Measurements from ENCODE around the gene OR4F17.
"Not testable (repeated sequence)": the region's sequence is repeated elsewhere in the genome, so short reads cannot be mapped to it uniquely, and the experiment has no call there.

Gene OR4F17, protein sequence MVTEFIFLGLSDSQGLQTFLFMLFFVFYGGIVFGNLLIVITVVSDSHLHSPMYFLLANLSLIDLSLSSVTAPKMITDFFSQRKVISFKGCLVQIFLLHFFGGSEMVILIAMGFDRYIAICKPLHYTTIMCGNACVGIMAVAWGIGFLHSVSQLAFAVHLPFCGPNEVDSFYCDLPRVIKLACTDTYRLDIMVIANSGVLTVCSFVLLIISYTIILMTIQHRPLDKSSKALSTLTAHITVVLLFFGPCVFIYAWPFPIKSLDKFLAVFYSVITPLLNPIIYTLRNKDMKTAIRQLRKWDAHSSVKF

GRCh38 chr19:106804-107203 is at the start of gene OR4F17:
OR4F17 (plus strand) TSS chr19:107104; CDS start chr19:110679, 3,575 bp downstream.
- not testable (repeated sequence) for DNase-seq (ENCODE audit: low spot score)

DNA sequence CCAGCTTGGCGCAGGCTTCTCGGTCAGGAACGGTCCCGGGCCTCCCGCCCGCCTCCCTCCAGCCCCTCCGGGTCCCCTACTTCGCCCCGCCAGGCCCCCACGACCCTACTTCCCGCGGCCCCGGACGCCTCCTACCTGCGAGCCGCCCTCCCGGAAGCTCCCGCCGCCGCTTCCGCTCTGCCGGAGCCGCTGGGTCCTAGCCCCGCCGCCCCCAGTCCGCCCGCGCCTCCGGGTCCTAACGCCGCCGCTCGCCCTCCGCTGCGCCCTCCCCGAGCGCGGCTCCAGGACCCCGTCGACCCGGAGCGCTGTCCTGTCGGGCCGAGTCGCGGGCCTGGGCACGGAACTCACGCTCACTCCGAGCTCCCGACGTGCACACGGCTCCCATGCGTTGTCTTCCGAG is 36.1 kb upstream of the OR4F17 start:
- not testable (repeated sequence) for DNase-seq (ENCODE audit: low spot score)

DNA sequence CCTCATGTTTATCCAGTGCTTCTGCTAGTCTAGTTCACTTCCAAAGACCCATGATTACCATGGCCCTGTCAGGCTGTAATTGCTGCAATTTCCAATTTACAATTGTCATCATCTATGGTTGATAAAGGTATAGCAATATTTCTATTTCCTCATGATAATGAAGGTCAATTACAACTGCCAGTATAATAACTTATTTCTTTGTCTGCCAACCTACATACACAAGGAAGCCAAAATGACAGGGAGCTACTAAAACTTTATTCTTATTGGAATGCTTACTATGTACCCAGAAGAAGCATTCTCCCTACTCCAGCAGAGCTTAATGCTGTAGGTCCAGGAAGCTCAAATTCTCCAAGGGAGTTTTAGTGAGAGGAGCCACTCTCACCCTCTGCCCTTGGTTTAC is 24.0 kb upstream of the OR4F17 start:
- not testable (repeated sequence) for DNase-seq (ENCODE audit: low spot score)

DNA sequence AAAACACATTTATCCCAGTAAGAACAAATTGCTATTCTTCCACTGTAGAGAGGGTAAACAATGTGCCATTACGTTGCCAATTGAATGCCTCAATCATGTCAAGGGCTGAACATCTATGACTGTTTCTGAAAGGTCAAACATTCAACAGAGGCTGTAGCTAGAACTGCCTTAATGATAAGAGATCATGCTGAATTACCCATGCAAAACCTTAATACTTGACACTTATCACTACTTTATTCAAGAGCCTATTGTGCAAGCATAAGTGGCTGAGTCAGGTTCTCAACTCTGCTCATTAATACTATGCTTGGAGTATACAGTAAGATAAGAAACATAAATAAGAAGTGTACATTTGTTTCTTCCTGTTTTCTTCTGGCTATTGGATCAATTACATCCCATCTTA is 23.3 kb upstream of the OR4F17 start:
- not testable (repeated sequence) for DNase-seq (ENCODE audit: low spot score)

DNA sequence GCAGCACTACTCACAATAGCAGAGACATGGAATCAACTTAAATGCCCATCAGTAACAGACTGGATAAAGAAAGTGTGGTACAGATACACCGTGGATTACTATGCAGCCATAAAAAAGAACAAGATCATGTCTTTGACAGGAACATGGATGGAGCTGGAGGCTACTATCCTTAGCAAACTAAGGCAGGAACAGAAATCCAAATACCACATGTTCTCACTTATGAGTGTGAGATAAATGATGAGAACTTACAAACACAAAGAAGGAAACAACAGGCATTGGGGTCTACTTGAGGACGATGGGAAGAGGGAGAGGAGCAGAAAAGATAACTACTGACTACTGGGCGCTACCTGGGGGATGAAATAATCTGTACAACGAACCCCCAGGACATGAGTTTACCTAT is 16.2 kb upstream of the OR4F17 start:
- not testable (repeated sequence) for DNase-seq (ENCODE audit: low spot score)

DNA sequence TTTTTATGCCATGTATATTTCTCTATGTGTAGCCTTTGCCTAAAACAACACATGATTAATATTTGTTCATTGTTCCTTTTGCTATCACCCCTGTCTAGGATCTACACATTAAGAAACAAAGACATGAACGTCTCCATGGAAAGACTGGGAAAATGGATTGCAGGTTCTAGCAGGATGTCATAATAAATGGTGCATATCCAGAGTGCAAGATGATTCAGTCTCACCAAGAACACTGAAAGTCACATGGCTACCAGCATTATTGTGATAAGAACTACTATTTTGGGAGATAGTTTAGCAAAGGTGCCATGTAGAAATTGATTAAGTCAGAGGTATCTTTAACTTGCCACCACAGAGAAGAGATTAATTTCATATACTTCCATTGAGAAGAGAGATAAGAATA is 12.1 kb upstream of the OR4F17 start:
- not testable (repeated sequence) for DNase-seq (ENCODE audit: low spot score)

- not testable (repeated sequence) for DNase-seq (ENCODE audit: low spot score)
These were observed 9.3 kb upstream of the OR4F17 start for GRCh38 chr19:97647-98046.

DNA sequence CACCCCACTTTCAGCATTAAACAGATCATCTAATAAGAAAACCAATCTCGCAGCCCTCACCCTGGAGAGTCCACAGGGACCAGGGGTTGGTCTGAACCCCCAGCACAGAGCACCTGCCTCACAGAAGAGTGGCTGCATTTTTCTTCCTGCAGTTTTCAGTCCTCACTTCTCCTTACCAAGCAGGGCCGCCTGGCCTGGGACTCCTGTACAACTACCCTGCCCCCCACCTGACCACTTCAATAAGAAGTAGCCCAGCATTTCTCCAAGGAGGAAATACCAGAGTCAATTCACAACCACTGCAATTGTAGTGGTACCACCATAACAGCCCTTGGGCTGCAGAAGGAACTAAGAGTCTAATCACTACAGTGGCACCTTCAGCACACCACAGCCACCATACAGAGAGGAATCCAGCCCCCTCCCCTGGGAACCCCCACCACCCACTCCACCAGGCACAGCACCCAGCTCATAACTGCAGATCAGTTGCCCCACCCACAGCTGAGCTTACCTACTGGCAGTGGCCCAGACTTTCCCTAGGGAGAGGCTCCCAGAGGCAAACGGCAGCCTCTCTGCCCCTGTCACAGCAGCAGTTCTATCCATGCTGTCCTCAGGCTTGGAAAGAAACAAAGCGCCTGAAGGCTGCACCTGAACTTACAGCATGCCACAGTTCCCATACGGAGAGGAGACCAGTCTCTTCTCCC is 13.7 kb downstream of the OR4F17 start:
- DNase-seq (ENCODE audit: low spot score): not testable (repeated sequence)

Data from CD4-positive, alpha-beta T cell treated with Interleukin-15 for 4 hours (primary cell).